PC-9 (cell line): ENCODE data around the gene SPECC1L. TPM values are rescaled to one million over a fixed set of nuclear protein-coding genes. Genes with fewer than 3 reads are reported as not detected.
"Not testable (repeated sequence)": the region's sequence is repeated elsewhere in the genome, so short reads cannot be mapped to it uniquely, and the experiment has no call there.

Experiments
- BruUV-seq: library from RNA; stranded (reverse); fragments of 400-500 nt; replicated peaks from 2 replicates; lab custom pipeline; 2021; lab: Mats Ljungman, UMichigan
- CTCF ChIA-PET: fragments of 300-600 bp; sonication (Branson Sonifier 250); formaldehyde crosslinking; loops from one replicate; lab custom pipeline; 2022; ENCODE audit warnings: antibody characterized with exemption; lab: Charles Lee
- POLR2A ChIA-PET: fragments of 300-600 bp; sonication (Branson Sonifier 250); formaldehyde crosslinking; loops from one replicate; lab custom pipeline; 2022; ENCODE audit warnings: antibody characterized with exemption; ENCODE audit not compliant: unreplicated experiment; lab: Charles Lee
- DNase-seq, 2 experiments: peaks; one replicate each; pipeline versions ENCODE4 v3.0.0 to v3.0.0-alpha.2; 2015 to 2022; ENCODE audit warnings: mixed read lengths in 1 of 2
- H2AFZ ChIP-seq: fragments of 200-600 bp; sonication (generic); 2 replicates; pipeline ENCODE4 v1.8.1; 2017; ENCODE audit warnings: antibody characterized with exemption
- H3F3A ChIP-seq: fragments of 200-600 bp; sonication (generic); 2 replicates; pipeline ENCODE4 v1.8.1; 2017; ENCODE audit warnings: antibody characterized with exemption, mild to moderate bottlenecking, low read depth; ENCODE audit not compliant: insufficient read depth
- H3K27ac ChIP-seq: fragments of 200-600 bp; sonication (generic); 2 replicates; pipeline ENCODE4 v1.6.1; 2016; ENCODE audit warnings: mixed run types
- H3K27me3 ChIP-seq: fragments of 200-600 bp; sonication (generic); 2 replicates; pipeline ENCODE4 v1.6.1; 2016; ENCODE audit warnings: low read depth, mixed run types; ENCODE audit not compliant: insufficient read depth
- H3K36me3 ChIP-seq: fragments of 200-600 bp; sonication (generic); 2 replicates; pipeline ENCODE4 v1.6.1; 2016; ENCODE audit warnings: low read depth, mixed run types
- H3K4me1 ChIP-seq: fragments of 200-600 bp; sonication (generic); replicated peaks from 2 replicates; pipeline ENCODE4 v1.6.1; 2016; ENCODE audit warnings: mixed run types; ENCODE audit not compliant: insufficient read depth
- H3K4me2 ChIP-seq: fragments of 200-600 bp; sonication (generic); 2 replicates; pipeline ENCODE4 v1.6.1; 2017; ENCODE audit warnings: mixed run types
- H3K4me3 ChIP-seq: fragments of 200-600 bp; sonication (generic); 2 replicates; pipeline ENCODE4 v1.6.1; 2016; ENCODE audit warnings: mixed run types
- H3K79me2 ChIP-seq: fragments of 200-600 bp; sonication (generic); 2 replicates; pipeline ENCODE4 v1.6.1; 2017; ENCODE audit warnings: low read depth, mixed run types
- H3K9me2 ChIP-seq: fragments of 200-600 bp; sonication (generic); 2 replicates; pipeline ENCODE4 v1.8.1; 2017; ENCODE audit warnings: mild to moderate bottlenecking; ENCODE audit not compliant: insufficient read depth
- H3K9me3 ChIP-seq: fragments of 200-600 bp; sonication (generic); 2 replicates; pipeline ENCODE4 v1.8.1; 2016; ENCODE audit warnings: low read depth; ENCODE audit not compliant: insufficient read depth
- H4K20me1 ChIP-seq: fragments of 200-600 bp; sonication (generic); 2 replicates; pipeline ENCODE4 v1.8.1; 2017; ENCODE audit not compliant: insufficient read depth
- CTCF ChIP-seq: fragments of 200-600 bp; sonication (generic); conservative IDR thresholded peaks from 2 replicates; pipeline ENCODE4 v1.6.1; 2017; ENCODE audit warnings: mixed run types, antibody characterized with exemption, mild to moderate bottlenecking, moderate library complexity
- EZH2 ChIP-seq: fragments of 200-600 bp; sonication (generic); IDR thresholded peaks from 2 replicates; pipeline ENCODE4 v1.8.0; 2017; ENCODE audit warnings: antibody characterized with exemption, low read depth
- intact Hi-C: fragments of 100-400 bp; cut with micrococcal nuclease; formaldehyde crosslinking; loops from one replicate; pipeline ENCODE4 v1.10.0; 2022; ENCODE audit not compliant: unreplicated experiment
- total RNA-seq: library from RNA; stranded (reverse); gene quantifications from 2 replicates; pipeline ENCODE4 v1.2.3, GENCODE V29; 2021

Gene SPECC1L
- total RNA-seq, 1 experiment from 2014 or later = 38.9 TPM

- no peaks in the 10 kb centered on the region for H3F3A ChIP-seq
- intact Hi-C loops = no loop called here
- DNase-seq = no peak
- no peaks in the 10 kb centered on the region for H3K27me3 ChIP-seq
- no peaks in the 10 kb centered on the region; the same call in 1 of the 2 replicates for H3K4me1 ChIP-seq
- POLR2A ChIA-PET = no interaction called here
- CTCF ChIA-PET = no interaction called here
- TF ChIP-seq EZH2 (no peak), CTCF (no peak)
- H3K9me3 ChIP-seq = no peaks in the 10 kb centered on the region
- no peaks in the 10 kb centered on the region for H3K36me3 ChIP-seq
- BruUV-seq = no TSS peak
- no peak overlapping the region for H3K4me2 ChIP-seq
- H3K79me2 ChIP-seq = no peaks in the 10 kb centered on the region
- H4K20me1 ChIP-seq = no peaks in the 10 kb centered on the region
- H2AFZ ChIP-seq = no peak overlapping the region
- H3K9me2 ChIP-seq = no peaks in the 10 kb centered on the region
- no peak overlapping the region for H3K27ac ChIP-seq
- no peak overlapping the region for H3K4me3 ChIP-seq
These were observed 36.8 kb upstream of the SPECC1L start for GRCh38 chr22:24233816-24234215.

GRCh38 chr22:24235315-24235714 is 35.3 kb upstream of the SPECC1L start:
- Histone ChIP-seq H3K36me3 (no peaks in the 10 kb centered on the region), H2AFZ (no peak overlapping the region), H3K27me3 (no peaks in the 10 kb centered on the region), H3K4me1 (no peaks in the 10 kb centered on the region; the same call in 1 of the 2 replicates), H3K9me3 (no peaks in the 10 kb centered on the region), H3F3A (no peaks in the 10 kb centered on the region), H4K20me1 (no peaks in the 10 kb centered on the region), H3K27ac (no peak overlapping the region), H3K9me2 (no peaks in the 10 kb centered on the region), H3K4me3 (no peak overlapping the region), H3K79me2 (no peaks in the 10 kb centered on the region), H3K4me2 (no peak overlapping the region)
- TF ChIP-seq CTCF (no peak), EZH2 (no peak)
- DNase-seq = no peak
- BruUV-seq = no TSS peak
- CTCF ChIA-PET = no interaction called here
- intact Hi-C loops = no loop called here
- POLR2A ChIA-PET = no interaction called here

GRCh38 chr22:24236656-24237055 is 34.0 kb upstream of the SPECC1L start:
- intact Hi-C loops = no loop called here
- H3K9me3 ChIP-seq = no peaks in the 10 kb centered on the region
- BruUV-seq = no TSS peak
- H3K4me1 ChIP-seq = no peaks in the 10 kb centered on the region; the same call in 1 of the 2 replicates
- no peaks in the 10 kb centered on the region for H3F3A ChIP-seq
- no peak overlapping the region for H2AFZ ChIP-seq
- no peak for TF ChIP-seq CTCF
- TF ChIP-seq EZH2 = no peak
- no peaks in the 10 kb centered on the region for H3K27me3 ChIP-seq
- ChIA-PET POLR2A (no interaction called here), CTCF (no interaction called here)
- H3K4me2 ChIP-seq = no peak overlapping the region
- no peak overlapping the region for H3K4me3 ChIP-seq
- H4K20me1 ChIP-seq = no peaks in the 10 kb centered on the region
- H3K27ac ChIP-seq = no peak overlapping the region
- no peaks in the 10 kb centered on the region for H3K9me2 ChIP-seq
- DNase-seq = no peak
- no peaks in the 10 kb centered on the region for H3K79me2 ChIP-seq
- H3K36me3 ChIP-seq = no peaks in the 10 kb centered on the region

- H3K36me3 ChIP-seq, H3K9me3 ChIP-seq, H3K4me2 ChIP-seq, H3K27me3 ChIP-seq, H3K9me2 ChIP-seq, CTCF ChIA-PET, H4K20me1 ChIP-seq, POLR2A ChIA-PET, H3K4me1 ChIP-seq, H2AFZ ChIP-seq, BruUV-seq, intact Hi-C loops, H3K27ac ChIP-seq, H3F3A ChIP-seq, H3K79me2 ChIP-seq, H3K4me3 ChIP-seq: not testable (repeated sequence)
- peak in 1 of 2 experiments; percentile 60 for DNase-seq
These were observed 32.4 kb upstream of the SPECC1L start for GRCh38 chr22:24238101-24238694.
